ENCODE results near the gene NLRP8.
"Not testable (repeated sequence)": the region's sequence is repeated elsewhere in the genome, so short reads cannot be mapped to it uniquely, and the experiment has no call there.

Gene NLRP8

GRCh38 chr19:55973982-55974381, 26.4 kb downstream of the NLRP8 start:
- DNase-seq (ENCODE audit: low read depth in 2 of 3, low spot score in 2 of 3), result no peak

- DNase-seq (ENCODE audit: low read depth in 2 of 3, low spot score in 2 of 3), result no peak
These were observed 32.8 kb downstream of the NLRP8 start for GRCh38 chr19:55980415-55980814.

GRCh38 chr19:55985254-55985653, 37.6 kb downstream of the NLRP8 start:
- DNase-seq (ENCODE audit: low read depth in 2 of 3, low spot score in 2 of 3), result no peak

GRCh38 chr19:55986487-55986886, 38.9 kb downstream of the NLRP8 start, which contains the start of gene NLRP5:
Gene NLRP5 (plus strand): TSS chr19:55986775.
- DNase-seq (ENCODE audit: low read depth in 2 of 3, low spot score in 2 of 3), result no peak

GRCh38 chr19:55990831-55991230, 43.2 kb downstream of the NLRP8 start:
- no peak for DNase-seq (ENCODE audit: low read depth in 2 of 3, low spot score in 2 of 3)

- DNase-seq (ENCODE audit: low read depth in 2 of 3, low spot score in 2 of 3), result no peak
These were observed 45.9 kb downstream of the NLRP8 start for GRCh38 chr19:55993492-55993891.

GRCh38 chr19:56014765-56015164, 67.1 kb downstream of the NLRP8 start:
- no peak for DNase-seq (ENCODE audit: low read depth in 2 of 3, low spot score in 2 of 3)

GRCh38 chr19:56015756-56016155, 68.1 kb downstream of the NLRP8 start:
- DNase-seq (ENCODE audit: low read depth in 2 of 3, low spot score in 2 of 3), result no peak

- not testable (repeated sequence) for DNase-seq (ENCODE audit: low read depth in 2 of 3, low spot score in 2 of 3)
These were observed 71.7 kb downstream of the NLRP8 start for GRCh38 chr19:56019325-56019724.

- not testable (repeated sequence) for DNase-seq (ENCODE audit: low read depth in 2 of 3, low spot score in 2 of 3)
These were observed 72.8 kb downstream of the NLRP8 start for GRCh38 chr19:56020355-56020975.

GRCh38 chr19:56026769-56027168, 79.1 kb downstream of the NLRP8 start:
- no peak for DNase-seq (ENCODE audit: low read depth in 2 of 3, low spot score in 2 of 3)

Measured in activated CD8-positive, alpha-beta memory T cell treated with anti-CD3 and anti-CD28 coated beads for 48 hours (primary cell).